Esophagus squamous epithelium (tissue), 4 donors: ENCODE measurements around the gene SLC6A2.

ENCODE experiments used
- POLR2A ChIP-seq, 4 donors: fragments of 450-650 bp; IDR thresholded peaks; one replicate each; pipeline ENCODE4 v1.6.1; 2017; ENCODE audit warnings: antibody characterized with exemption in 4 of 4, mild to moderate bottlenecking in 4 of 4, moderate library complexity in 3 of 4
- TF ChIP-seq, protein P1 (sequence below), 6 experiments: fragments of 450-650 bp in 4 of 6; fragments of 200-600 bp in 2 of 6; sonication (generic) in 2 of 6; IDR thresholded peaks; one replicate each; pipeline ENCODE4 v1.5.1; 2016 to 2019; ENCODE audit warnings: antibody characterized with exemption in 6 of 6, mild to moderate bottlenecking in 4 of 6, moderate library complexity in 4 of 6

DNA sequence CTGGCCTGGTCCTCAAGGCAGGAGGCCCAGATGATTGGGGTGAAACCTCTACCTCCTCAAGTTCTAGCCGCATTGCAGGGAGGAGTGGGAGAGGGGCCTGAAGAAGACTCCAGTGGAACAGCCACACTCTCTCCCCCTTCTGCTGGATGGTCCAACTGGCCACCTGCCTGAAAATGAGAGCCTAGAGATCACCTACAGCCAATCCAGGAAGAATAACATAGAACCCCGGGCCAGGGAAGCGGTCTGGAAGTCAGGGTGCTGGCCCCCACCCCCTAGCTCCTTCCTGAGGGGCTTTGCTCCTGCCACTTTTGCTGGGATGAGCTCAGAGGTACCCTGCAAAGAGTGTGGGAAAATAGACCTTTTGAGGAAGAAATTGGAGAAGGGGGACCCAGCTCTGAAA lies 1.8 kb downstream of the SLC6A2 start:
- TF ChIP-seq, protein P1, sequence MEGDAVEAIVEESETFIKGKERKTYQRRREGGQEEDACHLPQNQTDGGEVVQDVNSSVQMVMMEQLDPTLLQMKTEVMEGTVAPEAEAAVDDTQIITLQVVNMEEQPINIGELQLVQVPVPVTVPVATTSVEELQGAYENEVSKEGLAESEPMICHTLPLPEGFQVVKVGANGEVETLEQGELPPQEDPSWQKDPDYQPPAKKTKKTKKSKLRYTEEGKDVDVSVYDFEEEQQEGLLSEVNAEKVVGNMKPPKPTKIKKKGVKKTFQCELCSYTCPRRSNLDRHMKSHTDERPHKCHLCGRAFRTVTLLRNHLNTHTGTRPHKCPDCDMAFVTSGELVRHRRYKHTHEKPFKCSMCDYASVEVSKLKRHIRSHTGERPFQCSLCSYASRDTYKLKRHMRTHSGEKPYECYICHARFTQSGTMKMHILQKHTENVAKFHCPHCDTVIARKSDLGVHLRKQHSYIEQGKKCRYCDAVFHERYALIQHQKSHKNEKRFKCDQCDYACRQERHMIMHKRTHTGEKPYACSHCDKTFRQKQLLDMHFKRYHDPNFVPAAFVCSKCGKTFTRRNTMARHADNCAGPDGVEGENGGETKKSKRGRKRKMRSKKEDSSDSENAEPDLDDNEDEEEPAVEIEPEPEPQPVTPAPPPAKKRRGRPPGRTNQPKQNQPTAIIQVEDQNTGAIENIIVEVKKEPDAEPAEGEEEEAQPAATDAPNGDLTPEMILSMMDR (IDR thresholded peaks at IDR 0.05), result no peak
- TF ChIP-seq POLR2A (IDR thresholded peaks at IDR 0.05), result no peak
